HUDEP-2 (cell line): ENCODE data around the gene MYO7B.

ENCODE experiments used
- DNase-seq, 76 experiments: peaks; one replicate each; lab custom pipeline; 2025; ENCODE audit not compliant: unreplicated experiment in 76 of 76; lab: John Stamatoyannopoulos, UW

Gene MYO7B

GRCh38 chr2:127546797-127547196, 11.3 kb downstream of the MYO7B start:
- DNase-seq = no peak

DNA sequence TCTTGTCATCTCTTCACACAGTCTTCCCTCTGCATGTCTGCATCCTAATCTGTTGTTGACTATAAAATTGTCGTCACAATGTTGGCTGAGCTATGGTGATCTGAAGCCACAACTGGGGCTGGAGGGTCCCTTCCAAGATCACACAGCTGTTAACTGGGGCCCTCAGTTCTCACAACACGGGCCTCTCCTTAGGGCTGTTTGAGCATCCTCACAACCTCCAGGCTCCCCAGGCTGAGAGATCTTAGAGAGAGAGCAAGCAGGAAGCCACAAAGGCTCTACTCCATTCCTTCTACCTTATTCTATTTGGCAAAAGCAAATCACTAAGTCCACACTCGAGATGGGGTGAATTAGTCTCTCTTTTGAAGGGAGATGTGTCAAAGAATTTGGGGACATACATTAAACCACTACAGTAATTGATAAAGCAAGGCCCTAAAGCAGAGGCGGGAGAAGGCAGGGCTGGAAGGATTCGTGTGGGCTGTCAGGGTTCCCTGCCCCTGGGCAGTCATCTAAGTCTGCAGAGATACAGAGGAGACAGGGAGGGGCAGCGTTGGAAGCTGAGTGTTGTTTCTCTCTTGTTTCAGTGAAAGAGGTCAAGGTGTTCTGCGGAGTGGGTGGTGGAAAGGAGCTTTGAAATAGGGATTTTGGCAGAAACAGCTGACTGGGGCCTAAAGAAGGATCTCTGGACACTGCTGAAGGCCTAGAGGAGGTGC, 15.9 kb downstream of the MYO7B start:
- DNase-seq = no peak

DNA sequence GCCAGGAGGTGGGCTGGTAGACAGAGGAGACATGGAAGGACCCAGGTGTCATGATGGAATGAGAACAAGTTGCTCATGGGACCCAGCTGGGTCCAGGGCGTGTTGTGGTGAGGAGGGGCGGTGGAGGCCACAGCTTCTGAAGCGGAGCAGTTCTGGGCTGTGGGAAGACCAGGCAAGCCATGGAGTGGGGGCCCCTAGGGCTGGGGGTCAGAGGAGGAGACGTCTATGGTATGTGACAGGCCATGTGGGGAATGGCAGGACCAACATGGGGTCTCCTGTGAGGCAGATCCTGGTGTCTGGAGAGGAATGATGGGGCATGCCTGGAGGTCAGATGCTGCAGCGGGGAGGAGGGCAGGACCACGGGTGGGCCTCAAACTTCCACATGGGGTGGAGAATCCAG, 16.9 kb downstream of the MYO7B start:
- no peak for DNase-seq

- no peak for DNase-seq
Observed at GRCh38 chr2:127552846-127553245, 17.4 kb downstream of the MYO7B start.

GRCh38 chr2:127558911-127559310, 23.4 kb downstream of the MYO7B start:
- no peak for DNase-seq

DNA sequence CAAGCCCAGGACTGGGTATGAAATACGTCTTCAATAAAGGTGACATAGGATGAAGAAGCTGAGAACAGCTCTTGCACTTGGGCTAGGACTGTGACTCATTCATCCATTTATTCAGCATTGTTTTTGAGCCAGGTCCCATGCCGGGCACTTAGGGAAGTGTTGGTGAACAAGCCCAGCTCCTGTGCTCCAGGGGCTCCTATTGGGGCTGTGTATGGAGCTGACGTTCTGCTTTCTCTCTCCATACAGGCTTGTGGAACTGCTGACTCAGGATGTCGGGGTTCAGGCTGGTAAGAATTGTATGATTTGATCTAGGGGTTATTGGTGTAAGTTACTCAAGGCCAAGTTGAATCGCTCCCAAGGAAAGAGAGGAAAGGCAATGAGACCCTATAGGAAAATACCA, 24.0 kb downstream of the MYO7B start:
- DNase-seq = no peak

GRCh38 chr2:127560201-127560930, 24.9 kb downstream of the MYO7B start:
- no peak for DNase-seq

- DNase-seq = no peak
Observed at GRCh38 chr2:127560931-127561280, 25.4 kb downstream of the MYO7B start.

GRCh38 chr2:127561371-127561770, 25.9 kb downstream of the MYO7B start:
- no peak for DNase-seq

GRCh38 chr2:127562936-127563335, 27.5 kb downstream of the MYO7B start:
- no peak for DNase-seq

DNA sequence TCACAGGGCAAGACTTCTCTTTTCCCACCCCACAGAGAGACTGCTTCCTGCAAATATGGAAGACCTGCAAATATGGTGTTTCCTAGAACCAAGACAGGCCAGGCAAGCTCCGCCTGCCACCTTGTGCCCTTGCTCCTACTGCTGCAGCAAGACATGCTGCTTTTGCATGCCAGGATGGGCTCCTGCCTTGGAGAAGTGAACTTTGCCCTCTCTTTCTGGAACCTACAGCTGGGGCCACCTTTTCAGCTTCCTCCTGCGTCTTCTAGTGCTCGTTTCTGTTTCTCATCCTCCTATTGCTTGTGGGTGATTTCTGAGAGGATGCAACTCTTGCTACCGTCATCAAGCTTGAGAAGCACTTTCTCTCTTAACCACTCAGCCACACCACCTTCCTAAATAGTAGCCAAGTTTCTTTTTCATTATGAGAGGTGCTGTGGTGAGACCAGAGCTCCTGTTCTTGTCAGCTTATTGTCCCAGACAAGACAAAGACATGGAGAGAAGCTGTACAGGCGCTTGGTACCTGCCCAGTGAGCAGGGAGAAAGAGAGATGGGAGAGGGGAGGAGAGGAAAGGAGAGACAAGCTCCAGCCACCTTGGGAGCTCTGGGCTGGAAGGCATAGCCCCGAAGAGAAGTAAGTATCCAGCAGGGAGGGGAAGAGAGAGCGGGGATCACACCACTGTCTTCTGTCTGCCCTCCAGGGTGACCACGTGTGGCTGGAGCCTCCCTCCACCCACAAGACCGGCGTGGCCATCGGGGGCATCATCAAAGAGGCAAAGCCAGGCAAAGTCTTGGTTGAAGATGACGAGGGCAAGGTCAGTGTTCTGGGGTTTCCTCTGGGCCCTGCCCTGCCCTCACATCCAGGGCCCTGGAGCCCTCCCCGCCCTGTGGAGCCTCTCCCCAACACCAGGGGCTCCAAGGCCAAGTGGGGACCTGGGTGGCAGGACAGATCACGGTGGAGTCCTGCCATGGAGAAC, 28.3 kb downstream of the MYO7B start:
- DNase-seq = no peak

DNA sequence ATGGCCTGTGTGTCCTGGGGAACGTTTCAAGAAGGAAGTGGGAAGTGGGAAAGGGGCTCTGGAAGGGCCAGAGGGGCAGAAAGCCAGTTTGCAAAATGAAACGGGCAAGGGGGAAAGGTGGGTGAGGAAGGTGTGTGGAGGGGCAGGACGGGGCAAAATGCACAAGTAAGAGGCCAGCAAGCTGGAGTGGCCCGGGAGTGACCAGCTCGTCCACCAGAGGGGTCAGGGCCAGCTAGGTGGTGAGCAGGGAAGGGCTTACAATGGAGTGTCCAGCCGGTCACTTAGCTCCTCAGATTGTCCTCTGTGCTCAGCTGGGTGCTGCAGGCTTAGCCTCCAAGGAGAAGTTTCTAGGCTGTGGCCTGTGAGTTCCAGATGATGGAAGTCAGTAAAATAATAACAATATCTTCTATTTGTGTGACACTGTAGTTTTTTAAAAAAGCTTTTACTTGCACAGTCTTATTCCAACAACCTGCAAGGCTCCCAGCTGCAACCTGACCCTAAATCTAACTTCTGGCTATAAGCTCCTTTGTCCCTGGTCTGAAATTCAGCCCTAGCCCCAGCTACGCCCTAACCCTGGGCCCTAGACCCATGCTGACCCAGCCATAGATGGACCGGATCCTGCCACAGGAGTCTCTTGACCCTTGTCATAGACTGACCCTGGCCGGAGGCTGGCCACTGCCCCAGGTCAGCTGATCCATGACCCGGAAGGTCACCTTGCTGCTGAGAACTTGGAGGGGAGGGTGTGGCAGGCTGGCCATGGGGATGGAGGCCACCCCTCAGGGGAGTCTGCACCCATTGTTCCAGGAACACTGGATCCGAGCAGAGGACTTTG, 29.2 kb downstream of the MYO7B start:
- DNase-seq = no peak

GRCh38 chr2:127565261-127566138, 30.0 kb downstream of the MYO7B start:
- no peak for DNase-seq

- DNase-seq = no peak
Observed at GRCh38 chr2:127566139-127566417, 30.6 kb downstream of the MYO7B start.

GRCh38 chr2:127566576-127566975, 31.1 kb downstream of the MYO7B start:
- DNase-seq = no peak

- no peak for DNase-seq
Observed at GRCh38 chr2:127567351-127567854, 31.9 kb downstream of the MYO7B start.

DNA sequence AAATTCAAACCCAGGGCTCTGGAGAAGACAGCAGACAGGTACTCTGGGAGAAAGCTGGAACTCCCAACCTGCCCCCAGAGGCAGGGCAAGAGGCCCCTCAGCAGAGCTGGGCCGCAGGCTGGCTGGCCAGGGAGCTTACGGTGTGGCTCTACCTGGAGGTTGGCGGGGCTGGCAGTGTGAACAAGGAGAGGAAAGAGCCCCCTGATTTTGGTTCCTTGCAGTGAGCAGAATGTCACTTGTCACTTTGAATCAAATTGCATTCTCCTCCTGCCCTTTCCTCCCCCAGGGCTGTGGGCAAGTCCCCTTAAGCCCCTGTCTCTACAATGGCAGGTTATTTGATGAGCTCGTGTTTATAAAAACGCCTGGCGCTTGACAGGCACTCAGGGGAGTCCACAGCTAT, 32.6 kb downstream of the MYO7B start:
- DNase-seq = no peak

GRCh38 chr2:127569666-127570065, 34.2 kb downstream of the MYO7B start:
- no peak for DNase-seq
